ENCODE measurements around the gene MAP1LC3B. TPM values are rescaled to one million over a fixed set of nuclear protein-coding genes. Genes with fewer than 3 reads are reported as not detected.
"Not testable (repeated sequence)": the region's sequence is repeated elsewhere in the genome, so short reads cannot be mapped to it uniquely, and the experiment has no call there.

The MAP1LC3B gene
- total and polyA plus RNA-seq, 2 experiments from 2014 or later, result 43.9 to 226 TPM

GRCh38 chr16:87358696-87359095 lies 33.4 kb upstream of the MAP1LC3B start:
- H3K27ac ChIP-seq, result no peak overlapping the region
- no peaks in the 10 kb centered on the region for H3K27me3 ChIP-seq (replicated peaks; ENCODE audit: insufficient read depth)
- no peaks in the 10 kb centered on the region for H4K20me1 ChIP-seq (ENCODE audit: insufficient read depth)
- WGBS, 2 experiments (ENCODE audit: low coverage in 1 of 2, low lambda C conversion rate in 2 of 2, missing lambda C conversion rate in 2 of 2), result 89 to 95% methylated on average over 9 of the region's 9 CpGs
- H3K36me3 ChIP-seq (ENCODE audit: low read depth), result 0 out of 2 replicates have a peak, but pooled peaks cover 3% of the 10 kb centered on the region
- no peaks in the 10 kb centered on the region for H3K9me3 ChIP-seq (ENCODE audit: low read depth)
- H3K9me2 ChIP-seq (ENCODE audit: insufficient read depth), result no peaks in the 10 kb centered on the region
- TF ChIP-seq EZH2phosphoT487 (IDR thresholded peaks at IDR 0.05; ENCODE audit: insufficient read depth, low read depth) (no peak), EZH2 (IDR thresholded peaks at IDR 0.05; ENCODE audit: insufficient read depth, poor library complexity, severe bottlenecking) (no peak)
- no peak for DNase-seq
- no peak overlapping the region for H3K4me3 ChIP-seq
- in situ Hi-C loops (cut with MboI), result no loop called here
- no peak overlapping the region for H3K4me2 ChIP-seq (ENCODE audit: unreplicated experiment)
- no peak overlapping the region for H3K9ac ChIP-seq
- no peaks in the 10 kb centered on the region for H3F3A ChIP-seq (ENCODE audit: insufficient read depth)
- no peaks in the 10 kb centered on the region for H3K4me1 ChIP-seq (ENCODE audit: insufficient read depth)
- H2AFZ ChIP-seq, result no peak overlapping the region
- peaks cover 54% of the 10 kb centered on the region for H3K79me2 ChIP-seq (ENCODE audit: insufficient read depth)

- no peak overlapping the region for H3K27ac ChIP-seq
- H3K4me3 ChIP-seq, result no peak overlapping the region
- H3K9me2 ChIP-seq (ENCODE audit: insufficient read depth), result no peaks in the 10 kb centered on the region
- in situ Hi-C loops (cut with MboI), result no loop called here
- no peak overlapping the region for H3K9ac ChIP-seq
- no peak for TF ChIP-seq EZH2 (IDR thresholded peaks at IDR 0.05; ENCODE audit: insufficient read depth, poor library complexity, severe bottlenecking)
- TF ChIP-seq EZH2phosphoT487 (IDR thresholded peaks at IDR 0.05; ENCODE audit: insufficient read depth, low read depth), result no peak
- no peak for DNase-seq
- H2AFZ ChIP-seq, result no peak overlapping the region
- no peaks in the 10 kb centered on the region for H3K9me3 ChIP-seq (ENCODE audit: low read depth)
- 83 to 92% methylated on average over 7 of the region's 7 CpGs for WGBS, 2 experiments (ENCODE audit: low coverage in 1 of 2, low lambda C conversion rate in 2 of 2, missing lambda C conversion rate in 2 of 2)
- H3K36me3 ChIP-seq (ENCODE audit: low read depth), result 0 out of 2 replicates have a peak, but pooled peaks cover 3% of the 10 kb centered on the region
- no peaks in the 10 kb centered on the region for H3F3A ChIP-seq (ENCODE audit: insufficient read depth)
- peaks cover 55% of the 10 kb centered on the region for H3K79me2 ChIP-seq (ENCODE audit: insufficient read depth)
- H4K20me1 ChIP-seq (ENCODE audit: insufficient read depth), result no peaks in the 10 kb centered on the region
- H3K4me1 ChIP-seq (ENCODE audit: insufficient read depth), result no peaks in the 10 kb centered on the region
- H3K4me2 ChIP-seq (ENCODE audit: unreplicated experiment), result no peak overlapping the region
- H3K27me3 ChIP-seq (replicated peaks; ENCODE audit: insufficient read depth), result no peaks in the 10 kb centered on the region
These were observed 33.0 kb upstream of the MAP1LC3B start for GRCh38 chr16:87359121-87359520.

GRCh38 chr16:87360862-87361610 lies 31.1 kb upstream of the MAP1LC3B start:
- in situ Hi-C loops (cut with MboI), result no loop called here
- H3K9ac ChIP-seq, result no peak overlapping the region
- H3K79me2 ChIP-seq (ENCODE audit: insufficient read depth), result peaks cover 70% of the 10 kb centered on the region
- no peak overlapping the region for H3K27ac ChIP-seq
- no peaks in the 10 kb centered on the region for H4K20me1 ChIP-seq (ENCODE audit: insufficient read depth)
- H3K4me1 ChIP-seq (ENCODE audit: insufficient read depth), result no peaks in the 10 kb centered on the region
- no peaks in the 10 kb centered on the region for H3K27me3 ChIP-seq (replicated peaks; ENCODE audit: insufficient read depth)
- no peaks in the 10 kb centered on the region for H3F3A ChIP-seq (ENCODE audit: insufficient read depth)
- H2AFZ ChIP-seq, result no peak overlapping the region
- peaks cover 3% of the 10 kb centered on the region; the same call in 1 of the 2 replicates for H3K36me3 ChIP-seq (ENCODE audit: low read depth)
- H3K4me3 ChIP-seq, result no peak overlapping the region
- no peak for DNase-seq
- no peak overlapping the region for H3K4me2 ChIP-seq (ENCODE audit: unreplicated experiment)
- TF ChIP-seq EZH2 (IDR thresholded peaks at IDR 0.05; ENCODE audit: insufficient read depth, poor library complexity, severe bottlenecking) (no peak), EZH2phosphoT487 (IDR thresholded peaks at IDR 0.05; ENCODE audit: insufficient read depth, low read depth) (no peak)
- H3K9me3 ChIP-seq (ENCODE audit: low read depth), result no peaks in the 10 kb centered on the region
- WGBS, 2 experiments (ENCODE audit: low coverage in 1 of 2, low lambda C conversion rate in 2 of 2, missing lambda C conversion rate in 2 of 2), result 95 to 96% methylated on average over 16 of the region's 16 CpGs
- no peaks in the 10 kb centered on the region for H3K9me2 ChIP-seq (ENCODE audit: insufficient read depth)

- TF ChIP-seq EZH2phosphoT487 (IDR thresholded peaks at IDR 0.05; ENCODE audit: insufficient read depth, low read depth) (no peak), EZH2 (IDR thresholded peaks at IDR 0.05; ENCODE audit: insufficient read depth, poor library complexity, severe bottlenecking) (no peak)
- H3F3A ChIP-seq (ENCODE audit: insufficient read depth), result no peaks in the 10 kb centered on the region
- 91 to 94% methylated on average over 8 of the region's 8 CpGs for WGBS, 2 experiments (ENCODE audit: low coverage in 1 of 2, low lambda C conversion rate in 2 of 2, missing lambda C conversion rate in 2 of 2)
- no peak overlapping the region for H3K27ac ChIP-seq
- no peaks in the 10 kb centered on the region for H3K9me3 ChIP-seq (ENCODE audit: low read depth)
- H3K27me3 ChIP-seq (replicated peaks; ENCODE audit: insufficient read depth), result no peaks in the 10 kb centered on the region
- H3K4me1 ChIP-seq (ENCODE audit: insufficient read depth), result no peaks in the 10 kb centered on the region
- H3K9ac ChIP-seq, result no peak overlapping the region
- H2AFZ ChIP-seq, result no peak overlapping the region
- in situ Hi-C loops (cut with MboI), result no loop called here
- no peak overlapping the region for H3K4me2 ChIP-seq (ENCODE audit: unreplicated experiment)
- H3K9me2 ChIP-seq (ENCODE audit: insufficient read depth), result no peaks in the 10 kb centered on the region
- peaks cover 81% of the 10 kb centered on the region for H3K79me2 ChIP-seq (ENCODE audit: insufficient read depth)
- peaks cover 3% of the 10 kb centered on the region; the same call in 1 of the 2 replicates for H3K36me3 ChIP-seq (ENCODE audit: low read depth)
- no peak for DNase-seq
- no peak overlapping the region for H3K4me3 ChIP-seq
- no peaks in the 10 kb centered on the region for H4K20me1 ChIP-seq (ENCODE audit: insufficient read depth)
These were observed 30.1 kb upstream of the MAP1LC3B start for GRCh38 chr16:87361916-87362619.

GRCh38 chr16:87362828-87363559 lies 29.1 kb upstream of the MAP1LC3B start:
- H2AFZ ChIP-seq; H3K27ac ChIP-seq; H3K9ac ChIP-seq; H3K27me3 ChIP-seq (replicated peaks; ENCODE audit: insufficient read depth); in situ Hi-C loops (cut with MboI); H3K4me3 ChIP-seq; H3F3A ChIP-seq (ENCODE audit: insufficient read depth); H3K9me2 ChIP-seq (ENCODE audit: insufficient read depth); DNase-seq; H3K4me2 ChIP-seq (ENCODE audit: unreplicated experiment); H3K9me3 ChIP-seq (ENCODE audit: low read depth); H3K4me1 ChIP-seq (ENCODE audit: insufficient read depth); H4K20me1 ChIP-seq (ENCODE audit: insufficient read depth); H3K36me3 ChIP-seq (ENCODE audit: low read depth): not testable (repeated sequence)
- WGBS, 2 experiments (ENCODE audit: low coverage in 1 of 2, low lambda C conversion rate in 2 of 2, missing lambda C conversion rate in 2 of 2), result 95 to 96% methylated on average over 13 of the region's 13 CpGs
- H3K79me2 ChIP-seq (ENCODE audit: insufficient read depth), result peaks cover 90% of the 10 kb centered on the region

Data from GM23248 (cell line).